Spleen (tissue), 11 donors: ENCODE measurements around the gene LRRC45. TPM values are rescaled to one million over a fixed set of nuclear protein-coding genes. Genes with fewer than 3 reads are reported as not detected.

ENCODE experiments used
- DNase-seq: peaks from one replicate; pipeline ENCODE4 v3.0.0-alpha.2; 2020
- H3K27ac ChIP-seq, 8 donors: fragments of 200-600 bp; sonication (generic) in 7 of 8; 1 replicate in 4 of 8; 2 replicates in 4 of 8; pipeline versions ENCODE4 v1.5.0 to v1.8.0; 2016 to 2021; ENCODE audit warnings: inconsistent platforms in 4 of 8, mild to moderate bottlenecking in 4 of 8, moderate library complexity in 1 of 8
- H3K27me3 ChIP-seq, 7 donors: fragments of 200-600 bp; sonication (generic) in 6 of 7; replicated peaks in 1 of 7; 1 replicate in 4 of 7; 2 replicates in 3 of 7; pipeline versions ENCODE4 v1.5.0 to v1.8.0; 2016 to 2021; ENCODE audit warnings: inconsistent platforms in 3 of 7, mild to moderate bottlenecking in 1 of 7
- H3K36me3 ChIP-seq, 6 donors: fragments of 200-600 bp; sonication (generic) in 5 of 6; 1 replicate in 4 of 6; 2 replicates in 2 of 6; pipeline versions ENCODE4 v1.5.0 to v1.8.0; 2016 to 2021; ENCODE audit warnings: inconsistent platforms in 2 of 6
- H3K4me1 ChIP-seq, 6 donors: fragments of 200-600 bp; sonication (generic) in 5 of 6; 1 replicate in 3 of 6; 2 replicates in 3 of 6; pipeline versions ENCODE4 v1.5.0 to v1.8.0; 2016 to 2021; ENCODE audit warnings: inconsistent platforms in 3 of 6
- H3K4me3 ChIP-seq, 8 donors: fragments of 200-600 bp; sonication (generic) in 7 of 8; 1 replicate in 4 of 8; 2 replicates in 4 of 8; pipeline versions ENCODE4 v1.5.0 to v1.8.0; 2016 to 2021; ENCODE audit warnings: inconsistent platforms in 4 of 8, mild to moderate bottlenecking in 4 of 8, moderate library complexity in 2 of 8
- H3K9me3 ChIP-seq, 8 donors: fragments of 200-600 bp; sonication (generic) in 7 of 8; 1 replicate in 4 of 8; 2 replicates in 4 of 8; pipeline versions ENCODE4 v1.5.0 to v1.8.0; 2016 to 2021; ENCODE audit warnings: inconsistent platforms in 4 of 8
- POLR2A ChIP-seq, 3 donors: fragments of 450-650 bp; IDR thresholded peaks; one replicate each; pipeline ENCODE4 v1.5.1; 2017; ENCODE audit warnings: antibody characterized with exemption in 3 of 3, mild to moderate bottlenecking in 1 of 3
- POLR2AphosphoS5 ChIP-seq, 3 donors: sonication (generic); formaldehyde crosslinking; IDR thresholded peaks; one replicate each; pipeline ENCODE4 v1.5.1; 2017; ENCODE audit warnings: antibody characterized with exemption in 3 of 3
- WGBS, 5 donors: extraction: QIAGEN DNeasy Blood & Tissue Kit in 3 of 5; methylation state at CpG; one replicate each; pipeline versions ENCODE4 v1.1.5 to v1.1.7; 2013 to 2018; 5-methylcytosine and 5-hydroxymethylcytosine counted together
- intact Hi-C: fragments of 100-400 bp; cut with DNase I; formaldehyde crosslinking; loops from one replicate; pipeline ENCODE4 v1.15.0; 2023; ENCODE audit warnings: low total_unique reads
- polyA plus RNA-seq, 3 donors: library from polyadenylated mRNA; stranded (reverse); fragments of 200-250 nt; gene quantifications; one replicate each; pipeline ENCODE4 v1.2.1, GENCODE V29; 2013
- total RNA-seq, 7 donors: library from RNA; depleted of rRNA in 3 of 7; stranded (reverse); fragments of >200 nt in 3 of 7; fragmentation: NEBNext Ultra II Directional in 4 of 7; extraction: Animal tissue kit (Norgen Biotek cat#: 25700) in 4 of 7; gene quantifications; one replicate each; pipeline versions ENCODE4 v1.1.0 to v1.2.1, GENCODE V29; 2016 to 2021
- TF ChIP-seq, protein P1 (sequence below), 11 experiments: fragments of 200-600 bp in 7 of 11; fragments of 450-650 bp in 4 of 11; sonication (generic) in 4 of 11; IDR thresholded peaks in 8 of 11; conservative IDR thresholded peaks in 3 of 11; 1 replicate in 7 of 11; 2 replicates in 4 of 11; pipeline versions ENCODE4 v1.4.0 to v1.8.0; 2016 to 2021; ENCODE audit warnings: antibody characterized with exemption in 11 of 11, inconsistent platforms in 4 of 11, mild to moderate bottlenecking in 1 of 11
- donor health status: healthy with polysubstance abuse.
- donor health status: DM: no; HTN: no; CAD: no; lungs with moderate emphysema.
- donor health status: DM: no; HTN: no; CAD: no.
- donor health status: Bipolar disorder and iron deficiency.
- donor health status: healthy.
- donor health status: DM: no; HTN: no; CAD: no.
- donor health status: DM: yes; HTN: yes; CAD: no.

LRRC45 gene
- total and polyA plus RNA-seq, 10 donors: 7.5 to 23.4 (median 11.7) TPM

DNA sequence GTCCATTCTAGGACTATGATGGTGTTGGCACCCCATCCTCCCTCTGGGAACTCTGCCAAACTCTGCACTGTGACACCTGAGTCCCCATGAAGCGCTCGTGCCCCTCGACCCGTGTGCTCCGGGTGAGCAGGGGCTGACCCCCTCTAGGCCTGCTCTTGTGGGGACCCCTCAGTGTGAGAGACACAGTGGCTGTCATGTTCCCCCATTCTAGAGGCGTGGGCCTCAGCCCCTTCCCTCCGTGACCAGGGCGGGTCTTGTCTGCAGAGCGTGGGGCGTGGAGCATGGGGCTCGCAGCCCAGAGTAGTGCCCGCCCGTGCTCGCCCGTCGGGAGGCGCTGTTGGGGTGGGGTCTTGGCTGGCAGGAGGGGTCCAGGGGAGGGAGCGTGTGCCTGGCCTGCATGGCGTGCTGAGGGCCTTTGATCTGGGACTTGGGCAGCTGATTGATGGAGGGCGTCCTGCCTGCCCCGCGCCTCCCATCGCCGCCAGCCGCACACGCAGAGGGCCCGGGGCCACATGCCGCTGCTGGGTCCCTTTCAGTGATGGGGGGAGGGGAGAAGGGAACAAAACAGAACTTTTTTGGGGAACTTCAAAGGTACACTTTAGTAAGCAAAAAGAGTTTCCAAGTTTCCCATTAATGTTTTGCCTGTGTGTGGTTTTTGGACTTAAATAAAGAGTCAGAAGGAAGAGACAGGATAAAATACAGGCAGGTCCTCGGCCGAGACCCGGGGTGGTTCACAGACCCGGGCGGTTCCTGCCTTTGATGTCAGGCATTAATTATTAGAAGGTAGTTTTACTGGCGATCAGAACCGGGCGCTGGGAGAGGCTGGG, 22.9 kb upstream of the LRRC45 start:
- intact Hi-C loops: no loop called here
- TF ChIP-seq, protein P1, sequence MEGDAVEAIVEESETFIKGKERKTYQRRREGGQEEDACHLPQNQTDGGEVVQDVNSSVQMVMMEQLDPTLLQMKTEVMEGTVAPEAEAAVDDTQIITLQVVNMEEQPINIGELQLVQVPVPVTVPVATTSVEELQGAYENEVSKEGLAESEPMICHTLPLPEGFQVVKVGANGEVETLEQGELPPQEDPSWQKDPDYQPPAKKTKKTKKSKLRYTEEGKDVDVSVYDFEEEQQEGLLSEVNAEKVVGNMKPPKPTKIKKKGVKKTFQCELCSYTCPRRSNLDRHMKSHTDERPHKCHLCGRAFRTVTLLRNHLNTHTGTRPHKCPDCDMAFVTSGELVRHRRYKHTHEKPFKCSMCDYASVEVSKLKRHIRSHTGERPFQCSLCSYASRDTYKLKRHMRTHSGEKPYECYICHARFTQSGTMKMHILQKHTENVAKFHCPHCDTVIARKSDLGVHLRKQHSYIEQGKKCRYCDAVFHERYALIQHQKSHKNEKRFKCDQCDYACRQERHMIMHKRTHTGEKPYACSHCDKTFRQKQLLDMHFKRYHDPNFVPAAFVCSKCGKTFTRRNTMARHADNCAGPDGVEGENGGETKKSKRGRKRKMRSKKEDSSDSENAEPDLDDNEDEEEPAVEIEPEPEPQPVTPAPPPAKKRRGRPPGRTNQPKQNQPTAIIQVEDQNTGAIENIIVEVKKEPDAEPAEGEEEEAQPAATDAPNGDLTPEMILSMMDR (IDR thresholded peaks at IDR 0.05 in 8 of 11, conservative IDR thresholded peaks at IDR 0.05 in 3 of 11): no peak
- TF ChIP-seq POLR2A (IDR thresholded peaks at IDR 0.05) (no peak), POLR2AphosphoS5 (IDR thresholded peaks at IDR 0.05) (no peak)
- WGBS, 5 donors: 87 to 91% (median 89%) methylated on average over 31 to 36 of the region's 36 CpGs
- no peak for DNase-seq
- no peak overlapping the region for H3K4me3 ChIP-seq
- no peaks in the 10 kb centered on the region for H3K9me3 ChIP-seq
- peaks cover 0 to 13% (median 2%) of the 10 kb centered on the region in 6 donors for H3K4me1 ChIP-seq
- H3K27me3 ChIP-seq: no peaks in the 10 kb centered on the region
- no peak overlapping the region for H3K27ac ChIP-seq
- peaks cover 0 to 53% (median 3%) of the 10 kb centered on the region in 6 donors for H3K36me3 ChIP-seq

DNA sequence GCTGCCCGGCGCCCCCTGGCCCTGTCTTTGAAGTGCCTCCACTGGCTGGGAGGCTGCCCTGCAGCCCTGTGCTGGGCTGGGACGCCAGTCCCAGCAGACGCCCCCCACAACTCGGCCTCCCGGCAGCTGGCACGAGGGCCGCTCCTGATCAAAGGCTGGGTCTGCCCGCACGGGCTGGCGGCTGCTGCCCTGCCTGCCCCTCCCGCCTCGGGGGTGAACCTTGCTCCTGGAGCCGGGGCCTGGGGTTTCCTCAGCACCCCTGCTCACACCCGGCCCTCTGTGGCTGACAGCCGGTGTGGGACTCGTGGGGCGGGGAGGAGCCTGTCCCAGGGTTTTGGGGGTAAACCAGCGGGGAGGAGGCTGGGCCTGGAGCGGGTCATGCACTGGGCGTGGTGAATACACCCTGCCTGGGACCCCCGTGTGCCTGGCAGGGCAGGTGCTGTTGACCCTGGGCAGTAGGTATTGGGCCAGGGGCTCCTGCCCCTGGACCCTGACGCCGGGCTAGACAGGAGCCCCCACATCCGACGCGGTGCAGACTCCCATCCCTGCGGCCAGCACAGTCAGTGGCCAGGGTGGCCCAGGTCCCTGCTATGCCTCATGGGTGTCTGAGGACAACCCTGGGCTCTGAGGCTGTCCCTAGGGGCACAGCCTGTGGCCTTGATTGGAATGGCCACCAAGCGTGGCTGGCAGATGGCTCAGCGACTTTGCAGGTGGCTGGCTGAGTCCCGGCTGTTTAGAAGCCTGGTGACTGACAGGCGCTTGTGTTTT, 22.1 kb upstream of the LRRC45 start:
- no peak overlapping the region for H3K4me3 ChIP-seq
- no peak for DNase-seq
- intact Hi-C loops: no loop called here
- TF ChIP-seq, protein P1 (IDR thresholded peaks at IDR 0.05 in 8 of 11, conservative IDR thresholded peaks at IDR 0.05 in 3 of 11): no peak
- TF ChIP-seq POLR2AphosphoS5 (IDR thresholded peaks at IDR 0.05) (peak in 1 of 3 donors; percentile 13), POLR2A (IDR thresholded peaks at IDR 0.05) (no peak)
- peaks cover 0 to 45% (median 3%) of the 10 kb centered on the region in 6 donors for H3K36me3 ChIP-seq
- 74 to 92% (median 87%) methylated on average over 8 to 32 of the region's 32 CpGs for WGBS, 5 donors
- peaks cover 0 to 13% (median 2%) of the 10 kb centered on the region in 6 donors for H3K4me1 ChIP-seq
- no peaks in the 10 kb centered on the region for H3K9me3 ChIP-seq
- H3K27ac ChIP-seq: no peak overlapping the region
- H3K27me3 ChIP-seq: no peaks in the 10 kb centered on the region

DNA sequence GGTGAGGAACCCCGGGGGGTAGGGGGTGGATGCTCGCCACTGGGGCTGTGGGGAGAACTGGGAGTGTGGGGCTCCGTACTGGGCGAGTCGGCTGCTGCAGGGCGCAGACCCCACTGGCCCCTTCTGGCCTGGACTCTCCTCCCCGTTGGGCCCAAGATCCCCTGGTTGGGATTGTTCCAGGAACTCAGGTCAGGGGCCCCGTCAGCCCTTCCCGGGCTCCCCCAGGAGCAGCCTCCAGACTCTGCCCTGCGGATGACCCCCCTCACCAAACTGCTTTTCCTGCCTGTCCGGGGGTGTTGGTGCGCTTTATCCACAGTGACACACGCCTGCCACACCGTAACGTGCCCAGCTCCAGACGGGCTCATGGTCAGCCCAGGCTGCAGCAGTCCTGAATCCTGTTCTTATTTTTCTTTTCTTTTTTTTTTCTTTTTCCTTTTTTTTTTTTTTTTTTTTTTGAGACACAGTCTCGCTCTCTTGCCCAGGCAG, 21.5 kb upstream of the LRRC45 start:
- no peak for TF ChIP-seq POLR2AphosphoS5 (IDR thresholded peaks at IDR 0.05)
- TF ChIP-seq, protein P1 (IDR thresholded peaks at IDR 0.05 in 8 of 11, conservative IDR thresholded peaks at IDR 0.05 in 3 of 11): no peak
- DNase-seq: no peak
- Histone ChIP-seq H3K36me3 (peaks cover 0 to 41% (median 2%) of the 10 kb centered on the region in 6 donors), H3K4me3 (no peak overlapping the region), H3K9me3 (no peaks in the 10 kb centered on the region), H3K4me1 (peaks cover 0 to 13% (median 2%) of the 10 kb centered on the region in 6 donors), H3K27ac (no peak overlapping the region), H3K27me3 (no peaks in the 10 kb centered on the region)
- intact Hi-C loops: no loop called here
- WGBS, 5 donors: 78 to 86% (median 84%) methylated on average over 13 to 17 of the region's 17 CpGs
